ENCODE measurements around the gene FAM219A. TPM values are rescaled to one million over a fixed set of nuclear protein-coding genes. Genes with fewer than 3 reads are reported as not detected.

FAM219A gene
- total and polyA plus RNA-seq, 2 experiments from 2014 or later: 9.5 to 15.0 TPM

- Histone ChIP-seq H3K4me1 (ENCODE audit: insufficient read depth) (no peaks in the 10 kb centered on the region), H3K9me3 (ENCODE audit: low read depth) (no peaks in the 10 kb centered on the region), H3K36me3 (replicated peaks; ENCODE audit: insufficient read depth, low read depth) (no peaks in the 10 kb centered on the region), H3K4me2 (no peak overlapping the region), H2AFZ (no peak overlapping the region), H3K4me3 (no peak overlapping the region), H3K27ac (no peak overlapping the region), H3K79me2 (no peaks in the 10 kb centered on the region), H3K27me3 (no peaks in the 10 kb centered on the region), H4K20me1 (ENCODE audit: insufficient read depth, poor library complexity, severe bottlenecking) (no peaks in the 10 kb centered on the region), H3K9me2 (replicated peaks; ENCODE audit: insufficient read depth) (no peaks in the 10 kb centered on the region)
- WGBS (ENCODE audit: low lambda C conversion rate, missing lambda C conversion rate): 100% methylated on average over 1 of the region's 1 CpG
- TF ChIP-seq, protein P1, sequence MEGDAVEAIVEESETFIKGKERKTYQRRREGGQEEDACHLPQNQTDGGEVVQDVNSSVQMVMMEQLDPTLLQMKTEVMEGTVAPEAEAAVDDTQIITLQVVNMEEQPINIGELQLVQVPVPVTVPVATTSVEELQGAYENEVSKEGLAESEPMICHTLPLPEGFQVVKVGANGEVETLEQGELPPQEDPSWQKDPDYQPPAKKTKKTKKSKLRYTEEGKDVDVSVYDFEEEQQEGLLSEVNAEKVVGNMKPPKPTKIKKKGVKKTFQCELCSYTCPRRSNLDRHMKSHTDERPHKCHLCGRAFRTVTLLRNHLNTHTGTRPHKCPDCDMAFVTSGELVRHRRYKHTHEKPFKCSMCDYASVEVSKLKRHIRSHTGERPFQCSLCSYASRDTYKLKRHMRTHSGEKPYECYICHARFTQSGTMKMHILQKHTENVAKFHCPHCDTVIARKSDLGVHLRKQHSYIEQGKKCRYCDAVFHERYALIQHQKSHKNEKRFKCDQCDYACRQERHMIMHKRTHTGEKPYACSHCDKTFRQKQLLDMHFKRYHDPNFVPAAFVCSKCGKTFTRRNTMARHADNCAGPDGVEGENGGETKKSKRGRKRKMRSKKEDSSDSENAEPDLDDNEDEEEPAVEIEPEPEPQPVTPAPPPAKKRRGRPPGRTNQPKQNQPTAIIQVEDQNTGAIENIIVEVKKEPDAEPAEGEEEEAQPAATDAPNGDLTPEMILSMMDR (IDR thresholded peaks at IDR 0.05; ENCODE audit: poor library complexity): no peak
- TF ChIP-seq EZH2 (IDR thresholded peaks at IDR 0.05; ENCODE audit: borderline replicate concordance) (no peak), EZH2phosphoT487 (IDR thresholded peaks at IDR 0.05; ENCODE audit: low read depth, severe bottlenecking, unreplicated experiment) (no peak)
- DNase-seq (ENCODE audit: low spot score): no peak
These were observed 59.5 kb downstream of the FAM219A start for GRCh38 chr9:34398875-34399274.

DNA sequence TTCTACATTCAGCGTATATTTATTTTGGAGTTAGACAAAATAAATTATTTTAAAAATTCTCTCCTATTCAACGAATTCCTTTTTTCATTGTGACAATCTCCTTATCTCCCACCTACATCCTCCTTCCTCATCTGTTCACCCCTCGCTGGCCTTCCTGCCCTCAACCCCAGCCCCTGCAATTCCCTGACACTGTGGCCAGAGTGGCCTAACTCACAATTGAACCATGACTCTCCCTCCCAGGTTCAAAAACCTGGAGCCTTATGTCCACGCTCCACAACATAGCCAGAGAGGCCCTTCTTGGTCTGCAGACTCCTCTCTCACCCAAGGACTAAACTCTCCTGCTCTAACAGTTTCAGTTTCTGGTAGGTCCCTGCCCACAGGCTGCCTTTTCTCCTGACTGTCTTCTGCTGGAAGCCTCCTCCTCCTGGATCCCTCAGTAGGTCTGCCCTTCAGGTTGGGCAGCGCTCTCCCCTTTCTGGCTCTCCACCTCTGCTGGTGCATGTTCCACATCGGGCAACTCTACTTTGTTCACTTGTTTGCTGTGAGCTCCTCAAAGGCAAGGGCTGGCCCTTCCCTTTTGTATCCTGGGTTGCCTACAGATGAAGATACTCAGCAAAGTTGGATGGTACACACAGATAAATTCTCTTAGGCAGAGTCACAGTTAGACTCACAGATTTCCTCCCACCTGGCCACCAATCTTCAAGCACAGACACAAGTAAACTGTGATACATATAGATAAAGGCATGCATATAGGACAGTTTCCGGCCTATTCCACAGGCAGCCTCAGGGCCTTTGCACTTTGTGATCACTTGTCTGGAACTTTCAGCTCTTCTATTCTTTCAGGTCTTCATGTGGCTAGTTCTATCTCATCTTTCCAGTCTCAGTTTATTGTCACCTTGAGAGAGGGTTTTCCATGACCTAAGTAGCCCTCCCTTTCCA is 61.8 kb downstream of the FAM219A start:
- Histone ChIP-seq H3K9me2 (replicated peaks; ENCODE audit: insufficient read depth) (no peaks in the 10 kb centered on the region), H3K4me1 (ENCODE audit: insufficient read depth) (no peaks in the 10 kb centered on the region), H2AFZ (no peak overlapping the region), H4K20me1 (ENCODE audit: insufficient read depth, poor library complexity, severe bottlenecking) (no peaks in the 10 kb centered on the region), H3K36me3 (replicated peaks; ENCODE audit: insufficient read depth, low read depth) (no peaks in the 10 kb centered on the region), H3K9me3 (ENCODE audit: low read depth) (no peaks in the 10 kb centered on the region), H3K27ac (no peak overlapping the region), H3K79me2 (no peaks in the 10 kb centered on the region), H3K27me3 (no peaks in the 10 kb centered on the region), H3K4me2 (no peak overlapping the region), H3K4me3 (no peak overlapping the region)
- 81% methylated on average over 7 of the region's 7 CpGs for WGBS (ENCODE audit: low lambda C conversion rate, missing lambda C conversion rate)
- TF ChIP-seq EZH2 (IDR thresholded peaks at IDR 0.05; ENCODE audit: borderline replicate concordance): no peak
- TF ChIP-seq, protein P1 (IDR thresholded peaks at IDR 0.05; ENCODE audit: poor library complexity): no peak
- no peak for TF ChIP-seq EZH2phosphoT487 (IDR thresholded peaks at IDR 0.05; ENCODE audit: low read depth, severe bottlenecking, unreplicated experiment)
- DNase-seq (ENCODE audit: low spot score): no peak

DNA sequence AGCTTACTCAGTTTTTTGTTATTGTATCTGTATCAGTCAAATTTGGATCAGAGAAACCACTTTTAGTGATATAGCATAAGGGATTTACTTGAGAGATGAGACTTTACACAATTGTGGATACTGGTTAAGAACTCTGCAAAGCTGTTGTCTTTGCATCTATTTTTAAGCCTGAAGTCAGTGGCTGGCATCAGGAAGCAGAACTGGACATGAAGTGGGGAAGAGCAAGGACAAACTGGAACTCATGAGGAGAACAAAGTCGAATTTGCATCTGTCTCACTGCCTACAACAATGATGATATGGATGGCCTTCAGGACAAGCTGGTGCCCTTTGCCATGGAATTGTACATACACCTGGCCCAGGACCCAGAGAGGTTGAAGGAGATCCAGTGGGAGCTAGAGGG is 65.9 kb downstream of the FAM219A start:
- Histone ChIP-seq H3K9me3 (ENCODE audit: low read depth) (no peaks in the 10 kb centered on the region), H2AFZ (no peak overlapping the region), H4K20me1 (ENCODE audit: insufficient read depth, poor library complexity, severe bottlenecking) (no peaks in the 10 kb centered on the region)

More for the DNA sequence above, 65.9 kb downstream of the FAM219A start:
- TF ChIP-seq, protein P1 (IDR thresholded peaks at IDR 0.05; ENCODE audit: poor library complexity): no peak
- no peak for TF ChIP-seq EZH2phosphoT487 (IDR thresholded peaks at IDR 0.05; ENCODE audit: low read depth, severe bottlenecking, unreplicated experiment)
- TF ChIP-seq EZH2 (IDR thresholded peaks at IDR 0.05; ENCODE audit: borderline replicate concordance): no peak
- H3K27ac ChIP-seq: no peak overlapping the region
- no peak for DNase-seq (ENCODE audit: low spot score)
- H3K4me1 ChIP-seq (ENCODE audit: insufficient read depth): no peaks in the 10 kb centered on the region
- no peak overlapping the region for H3K4me3 ChIP-seq
- no peak overlapping the region for H3K4me2 ChIP-seq
- H3K27me3 ChIP-seq: no peaks in the 10 kb centered on the region
- 62% methylated on average over 1 of the region's 1 CpG for WGBS (ENCODE audit: low lambda C conversion rate, missing lambda C conversion rate)
- H3K9me2 ChIP-seq (replicated peaks; ENCODE audit: insufficient read depth): no peaks in the 10 kb centered on the region
- H3K36me3 ChIP-seq (replicated peaks; ENCODE audit: insufficient read depth, low read depth): no peaks in the 10 kb centered on the region
- H3K79me2 ChIP-seq: no peaks in the 10 kb centered on the region

All from hepatocyte (in vitro differentiated cells).